Lower leg skin (tissue), 4 donors: ENCODE measurements around the gene NAA38. TPM values are rescaled to one million over a fixed set of nuclear protein-coding genes. Genes with fewer than 3 reads are reported as not detected.

ENCODE experiments used
- DNase-seq, 2 donors: peaks; one replicate each; pipeline ENCODE4 v3.0.0-alpha.2; 2019; ENCODE audit warnings: low spot score in 2 of 2
- H3K4me3 ChIP-seq: fragments of 200-600 bp; sonication (generic); 2 replicates; pipeline ENCODE4 v1.5.1; 2017; ENCODE audit warnings: mild to moderate bottlenecking, low read depth; ENCODE audit not compliant: poor library complexity, severe bottlenecking
- POLR2A ChIP-seq, 2 donors: fragments of 450-650 bp; IDR thresholded peaks; one replicate each; pipeline ENCODE4 v1.6.1; 2016 to 2017; ENCODE audit warnings: antibody characterized with exemption in 2 of 2, mild to moderate bottlenecking in 1 of 2, moderate library complexity in 1 of 2
- WGBS, 2 donors: methylation state at CpG; one replicate each; pipeline ENCODE4 v1.1.5; 2018; 5-methylcytosine and 5-hydroxymethylcytosine counted together
- intact Hi-C: fragments of 100-400 bp; cut with DNase I; formaldehyde crosslinking; loops from one replicate; pipeline ENCODE4 v1.15.0; 2023; ENCODE audit warnings: low total_unique reads
- total RNA-seq, 4 donors: library from RNA; depleted of rRNA; stranded (reverse); fragments of >200 nt; gene quantifications; one replicate each; pipeline ENCODE4 v1.1.0, GENCODE V29; 2016
- TF ChIP-seq, protein P1 (sequence below), 3 donors: fragments of 450-650 bp; IDR thresholded peaks; one replicate each; pipeline ENCODE4 v1.5.1; 2016; ENCODE audit warnings: antibody characterized with exemption in 3 of 3, mild to moderate bottlenecking in 3 of 3, moderate library complexity in 2 of 3

NAA38 gene, protein sequence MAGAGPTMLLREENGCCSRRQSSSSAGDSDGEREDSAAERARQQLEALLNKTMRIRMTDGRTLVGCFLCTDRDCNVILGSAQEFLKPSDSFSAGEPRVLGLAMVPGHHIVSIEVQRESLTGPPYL
- 100 to 1,000 TPM in 1 of 4 donors, 10 to 100 TPM in 3; 56.8 to 101 (median 91.3) TPM for total RNA-seq

DNA sequence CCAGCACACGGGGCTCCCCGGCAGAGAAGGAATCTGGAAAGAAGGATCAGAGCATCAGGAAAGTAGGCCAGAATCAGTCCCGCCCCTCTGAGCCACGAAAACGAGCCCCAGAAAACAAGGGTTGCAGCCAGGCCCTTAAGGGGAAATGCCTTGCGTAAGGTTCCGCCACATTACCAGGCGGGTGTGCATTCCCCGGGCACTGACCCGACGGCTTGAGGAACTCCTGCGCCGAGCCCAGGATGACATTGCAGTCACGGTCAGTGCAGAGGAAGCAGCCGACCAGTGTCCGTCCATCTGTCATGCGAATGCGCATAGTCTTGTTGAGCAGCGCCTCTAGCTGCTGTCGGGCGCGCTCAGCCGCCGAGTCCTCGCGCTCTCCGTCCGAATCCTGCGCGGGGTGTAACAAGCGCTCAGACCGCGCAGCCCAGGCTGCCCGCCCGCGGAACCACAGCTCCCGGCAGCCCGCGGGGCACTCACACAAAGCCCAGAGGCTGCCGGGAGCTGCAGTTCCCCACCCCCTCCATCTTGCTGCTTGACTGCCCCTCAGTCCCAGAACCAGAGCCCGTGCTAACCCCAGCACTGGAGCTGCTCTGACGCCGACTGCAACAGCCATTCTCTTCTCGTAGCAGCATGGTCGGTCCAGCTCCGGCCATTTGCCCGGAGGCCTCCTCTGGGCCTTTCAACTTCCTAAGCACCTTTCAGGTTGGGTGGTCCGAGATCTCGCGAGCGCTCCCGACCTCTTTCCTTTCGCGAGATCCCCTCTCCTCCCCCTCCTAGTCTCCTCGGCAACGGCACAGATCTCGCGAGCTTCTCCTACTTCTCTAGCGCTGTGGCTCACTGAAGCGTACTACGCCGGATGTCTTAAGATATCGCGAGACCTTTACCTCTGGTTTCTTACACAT, at the start of gene NAA38:
NAA38 (minus strand) TSS at position 749 of the 902 bp plus-strand sequence; CDS start at position 653, 96 bp downstream.
- no peak for TF ChIP-seq POLR2A (IDR thresholded peaks at IDR 0.05)
- TF ChIP-seq, protein P1, sequence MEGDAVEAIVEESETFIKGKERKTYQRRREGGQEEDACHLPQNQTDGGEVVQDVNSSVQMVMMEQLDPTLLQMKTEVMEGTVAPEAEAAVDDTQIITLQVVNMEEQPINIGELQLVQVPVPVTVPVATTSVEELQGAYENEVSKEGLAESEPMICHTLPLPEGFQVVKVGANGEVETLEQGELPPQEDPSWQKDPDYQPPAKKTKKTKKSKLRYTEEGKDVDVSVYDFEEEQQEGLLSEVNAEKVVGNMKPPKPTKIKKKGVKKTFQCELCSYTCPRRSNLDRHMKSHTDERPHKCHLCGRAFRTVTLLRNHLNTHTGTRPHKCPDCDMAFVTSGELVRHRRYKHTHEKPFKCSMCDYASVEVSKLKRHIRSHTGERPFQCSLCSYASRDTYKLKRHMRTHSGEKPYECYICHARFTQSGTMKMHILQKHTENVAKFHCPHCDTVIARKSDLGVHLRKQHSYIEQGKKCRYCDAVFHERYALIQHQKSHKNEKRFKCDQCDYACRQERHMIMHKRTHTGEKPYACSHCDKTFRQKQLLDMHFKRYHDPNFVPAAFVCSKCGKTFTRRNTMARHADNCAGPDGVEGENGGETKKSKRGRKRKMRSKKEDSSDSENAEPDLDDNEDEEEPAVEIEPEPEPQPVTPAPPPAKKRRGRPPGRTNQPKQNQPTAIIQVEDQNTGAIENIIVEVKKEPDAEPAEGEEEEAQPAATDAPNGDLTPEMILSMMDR (IDR thresholded peaks at IDR 0.05) = no peak
- 1% methylated on average over 41 to 48 of the region's 64 CpGs for WGBS, 2 donors
- peak; percentile 98 to 99 for DNase-seq
- intact Hi-C loops = no loop called here
- peak within 1 kb of the TSS; percentile 27 for H3K4me3 ChIP-seq

DNA sequence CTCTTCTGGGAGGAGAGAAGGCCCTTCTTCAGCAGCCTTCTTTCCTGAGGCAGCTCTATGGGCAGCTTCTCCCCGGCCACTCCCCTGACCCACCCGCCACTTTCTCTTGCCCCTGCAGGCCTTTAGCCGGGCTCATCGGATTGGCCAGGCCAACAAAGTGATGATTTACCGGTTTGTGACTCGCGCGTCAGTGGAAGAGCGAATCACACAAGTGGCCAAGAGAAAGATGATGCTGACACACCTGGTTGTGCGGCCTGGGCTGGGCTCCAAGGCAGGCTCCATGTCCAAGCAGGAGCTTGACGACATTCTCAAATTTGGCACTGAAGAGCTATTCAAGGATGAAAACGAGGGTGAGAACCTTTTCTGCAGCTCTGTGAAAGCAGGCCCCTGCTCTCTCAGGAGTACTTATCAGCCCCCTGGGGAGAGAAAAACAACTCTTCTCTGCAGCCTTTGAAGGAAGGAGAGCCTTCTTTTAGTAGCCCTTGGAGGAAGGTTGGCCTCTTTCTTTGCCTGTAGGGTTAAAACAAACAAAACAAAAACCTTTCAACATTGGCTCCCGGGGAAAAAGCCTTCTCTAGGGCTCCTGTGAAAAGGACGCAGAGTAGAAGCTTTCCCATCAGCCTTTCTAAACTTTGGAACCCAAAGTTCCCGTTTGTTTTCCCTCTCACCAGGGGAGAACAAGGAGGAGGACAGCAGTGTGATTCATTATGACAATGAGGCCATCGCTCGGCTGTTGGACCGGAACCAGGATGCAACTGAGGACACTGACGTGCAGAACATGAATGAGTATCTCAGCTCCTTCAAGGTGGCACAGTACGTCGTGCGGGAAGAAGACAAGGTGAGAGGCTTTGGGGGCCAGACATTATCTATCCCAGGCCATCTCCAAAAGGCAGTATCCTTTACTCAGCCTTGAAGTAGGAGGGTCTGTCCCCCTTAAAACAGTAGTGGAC, 46.1 kb upstream of the NAA38 start:
- no peak for DNase-seq
- intact Hi-C loops = no loop called here
- TF ChIP-seq, protein P1 (IDR thresholded peaks at IDR 0.05) = no peak
- no peak for TF ChIP-seq POLR2A (IDR thresholded peaks at IDR 0.05)
- WGBS, 2 donors = 76 to 80% methylated on average over 22 of the region's 22 CpGs
- H3K4me3 ChIP-seq = no peak overlapping the region

DNA sequence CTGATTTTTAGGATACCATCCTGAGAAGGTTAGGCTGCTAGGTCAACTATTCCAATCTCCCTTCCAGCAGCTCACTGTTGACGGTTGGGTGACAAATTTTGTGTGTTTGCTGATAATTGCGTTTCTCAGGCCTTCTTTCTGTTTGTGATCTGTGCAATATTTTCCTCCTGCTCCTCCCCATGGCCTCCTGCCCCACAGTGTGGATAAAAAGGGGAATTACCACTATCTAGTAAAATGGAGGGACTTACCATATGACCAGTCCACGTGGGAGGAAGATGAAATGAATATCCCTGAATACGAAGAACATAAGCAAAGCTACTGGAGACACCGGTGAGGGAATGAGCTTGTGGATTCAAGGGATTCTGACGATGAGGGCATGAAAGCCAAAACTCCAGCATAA, 40.4 kb upstream of the NAA38 start:
- DNase-seq = peak in 1 of 2 donors; percentile 67
- no peak overlapping the region for H3K4me3 ChIP-seq
- intact Hi-C loops = loop anchor here (5.0 kb wide), 1 partner anchor 35 kb away; no protein-coding TSS in a partner anchor
- 46 to 50% methylated on average over 6 of the region's 6 CpGs for WGBS, 2 donors
- TF ChIP-seq, protein P1 (IDR thresholded peaks at IDR 0.05) = no peak
- TF ChIP-seq POLR2A (IDR thresholded peaks at IDR 0.05) = no peak

DNA sequence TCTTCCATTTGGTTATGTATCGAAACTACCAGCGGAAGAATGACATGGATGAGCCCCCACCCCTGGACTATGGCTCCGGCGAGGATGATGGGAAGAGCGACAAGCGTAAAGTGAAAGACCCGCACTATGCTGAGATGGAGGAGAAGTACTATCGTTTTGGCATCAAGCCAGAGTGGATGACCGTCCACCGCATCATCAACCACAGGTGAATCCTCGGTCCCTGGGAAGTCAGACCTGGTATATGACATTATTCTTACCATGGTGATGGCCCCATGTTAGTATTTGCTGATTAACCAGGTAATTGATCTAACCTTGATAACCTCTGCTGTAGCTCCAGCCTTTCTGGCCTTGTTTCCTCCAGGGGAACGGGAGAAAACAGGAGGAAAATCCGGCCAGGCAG, 39.7 kb upstream of the NAA38 start:
- peak in 1 of 2 donors; percentile 60 for DNase-seq
- TF ChIP-seq POLR2A (IDR thresholded peaks at IDR 0.05) = no peak
- TF ChIP-seq, protein P1 (IDR thresholded peaks at IDR 0.05) = no peak
- H3K4me3 ChIP-seq = no peak overlapping the region
- WGBS, 2 donors = 85 to 86% methylated on average over 13 of the region's 13 CpGs
- intact Hi-C loops = loop anchor here (5.0 kb wide), 1 partner anchor 35 kb away; no protein-coding TSS in a partner anchor

DNA sequence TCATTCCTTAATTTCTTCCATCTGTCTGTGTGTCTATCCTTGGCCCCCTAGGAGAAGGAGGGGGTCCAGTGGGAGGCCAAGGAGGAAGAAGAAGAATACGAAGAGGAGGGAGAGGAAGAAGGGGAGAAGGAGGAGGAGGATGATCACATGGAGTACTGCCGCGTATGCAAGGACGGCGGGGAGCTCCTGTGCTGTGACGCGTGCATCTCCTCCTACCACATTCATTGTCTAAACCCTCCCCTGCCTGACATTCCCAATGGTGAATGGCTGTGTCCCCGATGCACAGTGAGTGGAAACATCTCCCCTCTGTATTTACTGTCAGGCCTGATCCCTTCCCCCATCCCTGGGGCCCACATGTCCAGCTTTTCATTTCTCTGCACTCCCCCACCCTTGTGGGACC, 37.5 kb upstream of the NAA38 start:
- TF ChIP-seq, protein P1 (IDR thresholded peaks at IDR 0.05) = no peak
- TF ChIP-seq POLR2A (IDR thresholded peaks at IDR 0.05) = no peak
- WGBS, 2 donors = 89 to 90% methylated on average over 8 of the region's 8 CpGs
- peak in 1 of 2 donors; percentile 74 for DNase-seq
- intact Hi-C loops = loop anchor here (5.0 kb wide), 1 partner anchor 33 kb away; no protein-coding TSS in a partner anchor
- H3K4me3 ChIP-seq = no peak overlapping the region
